ENCODE data around the gene TGFB2. TPM values are rescaled to one million over a fixed set of nuclear protein-coding genes. Genes with fewer than 3 reads are reported as not detected.

The TGFB2 gene
- total and polyA plus RNA-seq, 8 donors: 0.35 to 13.6 (median 2.3) TPM; not detected in 1

DNA sequence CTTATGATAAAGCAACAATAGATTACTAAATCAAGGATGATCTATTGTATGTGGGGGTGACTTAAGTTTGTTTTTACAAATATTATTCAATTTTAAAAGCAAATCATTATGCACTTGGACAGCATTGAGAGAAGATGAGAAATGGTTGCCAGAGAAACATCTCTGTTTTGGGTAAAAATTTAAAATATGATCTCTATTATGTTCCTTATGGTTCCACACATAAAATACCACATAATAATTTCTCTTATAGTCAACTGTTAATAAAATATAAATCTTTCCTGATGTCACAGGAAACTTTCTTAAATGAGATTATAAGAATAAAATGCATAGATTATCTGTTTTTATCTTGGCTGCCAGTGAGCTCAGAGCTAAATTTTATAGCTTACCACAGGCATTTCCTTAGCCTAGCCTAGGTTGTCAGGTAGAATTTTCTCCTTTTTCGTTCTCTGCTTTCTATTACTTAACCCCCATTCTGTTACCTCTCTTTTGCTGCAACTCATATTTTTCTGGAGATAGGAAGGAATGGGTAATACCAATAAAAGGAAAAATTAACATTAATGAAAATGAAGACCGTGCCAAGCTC lies 109.7 kb downstream of the TGFB2 start:
- intact Hi-C loops (cut with DNase I; ENCODE audit: low total_unique reads): no loop called here
- TF ChIP-seq EP300 (IDR thresholded peaks at IDR 0.05): no peak
- TF ChIP-seq POLR2AphosphoS5 (IDR thresholded peaks at IDR 0.05): no peak
- TF ChIP-seq, protein P1, sequence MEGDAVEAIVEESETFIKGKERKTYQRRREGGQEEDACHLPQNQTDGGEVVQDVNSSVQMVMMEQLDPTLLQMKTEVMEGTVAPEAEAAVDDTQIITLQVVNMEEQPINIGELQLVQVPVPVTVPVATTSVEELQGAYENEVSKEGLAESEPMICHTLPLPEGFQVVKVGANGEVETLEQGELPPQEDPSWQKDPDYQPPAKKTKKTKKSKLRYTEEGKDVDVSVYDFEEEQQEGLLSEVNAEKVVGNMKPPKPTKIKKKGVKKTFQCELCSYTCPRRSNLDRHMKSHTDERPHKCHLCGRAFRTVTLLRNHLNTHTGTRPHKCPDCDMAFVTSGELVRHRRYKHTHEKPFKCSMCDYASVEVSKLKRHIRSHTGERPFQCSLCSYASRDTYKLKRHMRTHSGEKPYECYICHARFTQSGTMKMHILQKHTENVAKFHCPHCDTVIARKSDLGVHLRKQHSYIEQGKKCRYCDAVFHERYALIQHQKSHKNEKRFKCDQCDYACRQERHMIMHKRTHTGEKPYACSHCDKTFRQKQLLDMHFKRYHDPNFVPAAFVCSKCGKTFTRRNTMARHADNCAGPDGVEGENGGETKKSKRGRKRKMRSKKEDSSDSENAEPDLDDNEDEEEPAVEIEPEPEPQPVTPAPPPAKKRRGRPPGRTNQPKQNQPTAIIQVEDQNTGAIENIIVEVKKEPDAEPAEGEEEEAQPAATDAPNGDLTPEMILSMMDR (IDR thresholded peaks at IDR 0.05): no peak
- Histone ChIP-seq H3K9me3 (no peaks in the 10 kb centered on the region), H3K27me3 (no peaks in the 10 kb centered on the region), H3K4me3 (no peak overlapping the region), H3K4me1 (peaks cover 4 to 12% (median 8%) of the 10 kb centered on the region in 4 donors), H3K27ac (no peak overlapping the region), H3K36me3 (no peaks in the 10 kb centered on the region)
- DNase-seq: no peak
- 81 to 89% (median 87%) methylated on average over 2 of the region's 2 CpGs for WGBS, 5 donors

GRCh38 chr1:218456444-218456843 lies 111.3 kb downstream of the TGFB2 start:
- Histone ChIP-seq H3K36me3 (no peaks in the 10 kb centered on the region), H3K4me3 (no peak overlapping the region), H3K27me3 (no peaks in the 10 kb centered on the region), H3K9me3 (no peaks in the 10 kb centered on the region), H3K4me1 (peaks cover 10 to 22% (median 17%) of the 10 kb centered on the region in 4 donors), H3K27ac (no peak overlapping the region)
- DNase-seq: no peak
- whole genome bisulfite sequencing, 5 donors: 86 to 91% (median 90%) methylated on average over 3 of the region's 3 CpGs
- intact Hi-C loops (cut with DNase I; ENCODE audit: low total_unique reads): no loop called here
- TF ChIP-seq POLR2A (IDR thresholded peaks at IDR 0.05): no peak
- no peak for TF ChIP-seq EP300 (IDR thresholded peaks at IDR 0.05)
- TF ChIP-seq POLR2AphosphoS5 (IDR thresholded peaks at IDR 0.05): no peak
- TF ChIP-seq, protein P1 (IDR thresholded peaks at IDR 0.05): no peak

DNA sequence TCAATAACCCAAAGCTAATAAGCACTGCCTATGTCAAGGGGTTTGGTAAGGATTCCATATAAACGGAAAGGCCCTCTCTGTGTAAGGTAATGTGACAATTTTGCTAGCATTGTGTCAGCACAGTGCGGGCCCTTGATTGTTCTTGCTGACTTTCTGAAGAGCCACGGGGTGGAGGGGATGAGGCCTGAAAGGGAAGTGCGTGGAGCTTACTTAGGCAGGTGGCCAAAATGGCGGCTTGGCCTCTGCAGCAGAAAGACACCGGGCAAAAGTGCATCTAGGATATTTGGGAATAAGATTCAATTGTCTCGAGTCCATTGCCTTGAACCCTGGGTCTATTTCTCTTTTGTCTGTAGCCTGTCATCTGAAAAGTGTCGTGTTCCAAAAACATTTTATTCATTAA lies 114.3 kb downstream of the TGFB2 start:
- peak in 1 of 2 donors; percentile 27 for DNase-seq
- intact Hi-C loops (cut with DNase I; ENCODE audit: low total_unique reads): no loop called here
- 50 to 69% (median 60%) methylated on average over 8 of the region's 8 CpGs for WGBS, 5 donors
- no peaks in the 10 kb centered on the region for H3K9me3 ChIP-seq
- no peaks in the 10 kb centered on the region for H3K36me3 ChIP-seq
- TF ChIP-seq, protein P1 (IDR thresholded peaks at IDR 0.05): no peak
- no peak for TF ChIP-seq EP300 (IDR thresholded peaks at IDR 0.05)
- TF ChIP-seq POLR2A (IDR thresholded peaks at IDR 0.05): no peak
- TF ChIP-seq POLR2AphosphoS5 (IDR thresholded peaks at IDR 0.05): no peak
- peak overlapping the region in 4 of 5 donors; percentile 14 to 60 (median 50) for H3K27ac ChIP-seq
- H3K27me3 ChIP-seq: no peaks in the 10 kb centered on the region
- no peak overlapping the region for H3K4me3 ChIP-seq
- peaks cover 10 to 34% (median 27%) of the 10 kb centered on the region in 4 donors for H3K4me1 ChIP-seq

GRCh38 chr1:218459878-218460711 lies 115.0 kb downstream of the TGFB2 start:
- H3K9me3 ChIP-seq: no peaks in the 10 kb centered on the region
- 19 to 31% (median 27%) methylated on average over 6 of the region's 6 CpGs for WGBS, 5 donors
- peak overlapping the region in 4 of 5 donors; percentile 14 to 60 (median 50) for H3K27ac ChIP-seq
- DNase-seq: peak in 1 of 2 donors; percentile 76
- TF ChIP-seq POLR2AphosphoS5 (IDR thresholded peaks at IDR 0.05) (peak in 1 of 3 donors; percentile 12), POLR2A (IDR thresholded peaks at IDR 0.05) (no peak), EP300 (IDR thresholded peaks at IDR 0.05) (no peak)
- TF ChIP-seq, protein P1 (IDR thresholded peaks at IDR 0.05): no peak
- H3K4me3 ChIP-seq: no peak overlapping the region
- intact Hi-C loops (cut with DNase I; ENCODE audit: low total_unique reads): no loop called here
- H3K4me1 ChIP-seq: peaks cover 10 to 34% (median 27%) of the 10 kb centered on the region in 4 donors
- H3K36me3 ChIP-seq: no peaks in the 10 kb centered on the region
- H3K27me3 ChIP-seq: no peaks in the 10 kb centered on the region

Measured in stomach (tissue), 9 donors.